ENCODE measurements around the gene CFAP99.

- no peak for TF ChIP-seq EZH2 (IDR thresholded peaks at IDR 0.05; ENCODE audit: low read depth, unreplicated experiment)
- TF ChIP-seq CREB1 (CRISPR knock-in tag; IDR thresholded peaks at IDR 0.05; ENCODE audit: low read depth), result no peak
- no peak for TF ChIP-seq REST (IDR thresholded peaks at IDR 0.05; ENCODE audit: unreplicated experiment)
- no peak for TF ChIP-seq ZNF331 (CRISPR knock-in tag; IDR thresholded peaks at IDR 0.05; ENCODE audit: low read depth)
- no peak for TF ChIP-seq CTCF (conservative IDR thresholded peaks at IDR 0.05; ENCODE audit: low read depth in 2 of 2)
- TF ChIP-seq ZNF114 (CRISPR knock-in tag; IDR thresholded peaks at IDR 0.05), result no peak
- no peak for TF ChIP-seq ETS1 (IDR thresholded peaks at IDR 0.05)
- no peak for TF ChIP-seq POLR2AphosphoS5 (IDR thresholded peaks at IDR 0.05; ENCODE audit: low read depth)
- no peak for TF ChIP-seq JUNB (IDR thresholded peaks at IDR 0.05; ENCODE audit: unreplicated experiment)
These were observed 4.9 kb downstream of the CFAP99 start for GRCh38 chr4:2423695-2424094.

Measured in GM23338 (cell line).